Measurements from ENCODE around the gene ANKLE2.

Gene ANKLE2

DNA sequence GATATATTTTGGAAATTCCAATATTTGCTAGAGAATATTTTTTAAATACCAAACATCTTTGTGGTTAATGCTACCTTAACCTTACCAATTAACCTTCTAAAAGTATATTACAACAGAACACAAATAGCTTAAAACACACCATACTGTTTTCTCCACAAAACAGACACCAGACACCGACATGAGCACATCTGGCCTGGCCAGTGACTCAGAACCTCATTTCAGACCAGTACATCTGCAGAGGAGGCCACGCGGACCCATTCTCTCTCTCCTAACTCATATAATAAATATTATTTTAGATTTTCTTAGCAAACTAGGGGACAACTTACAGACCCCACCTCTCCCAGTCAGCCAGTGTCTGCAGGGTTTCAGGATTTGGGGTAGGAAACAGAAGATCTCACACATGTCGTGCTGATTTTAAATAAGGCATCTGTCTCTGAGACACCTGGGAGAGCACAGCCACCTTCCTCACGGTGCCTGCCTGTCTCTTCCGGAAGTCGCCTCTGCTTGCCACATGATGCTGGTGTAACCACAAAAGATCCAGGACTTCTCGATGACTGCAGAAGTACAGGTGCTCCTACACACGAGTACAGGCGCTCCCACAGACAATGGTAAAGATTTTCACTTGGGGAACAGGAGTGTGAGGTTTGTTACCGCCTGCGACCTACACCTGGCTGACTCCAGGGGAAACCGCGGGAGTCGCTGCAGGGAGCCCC, 9.7 kb upstream of the ANKLE2 start:
- no peaks in the 10 kb centered on the region for H3K4me1 ChIP-seq (ENCODE audit: control insufficient read depth in 1 of 2, insufficient read depth in 2 of 2, low read length in 2 of 2)
- no peak overlapping the region for H2AFZ ChIP-seq (ENCODE audit: insufficient read depth, low read length, poor library complexity)
- no peak overlapping the region for H3K27ac ChIP-seq (ENCODE audit: low read depth, low read length)
- H3K4ac ChIP-seq (ENCODE audit: low read depth, low read length): no peak overlapping the region
- H2AK5ac ChIP-seq (ENCODE audit: low read length): no peak overlapping the region
- no peak overlapping the region for H4K12ac ChIP-seq (ENCODE audit: low read depth, low read length)
- H4K8ac ChIP-seq (ENCODE audit: low read depth, low read length): no peak overlapping the region
- no peak for DNase-seq
- no peak overlapping the region for H3K14ac ChIP-seq (ENCODE audit: low read length)
- no peak overlapping the region for H2BK5ac ChIP-seq (ENCODE audit: low read depth, low read length, poor library complexity)
- H3K23ac ChIP-seq (ENCODE audit: low read length): no peak overlapping the region
- no peaks in the 10 kb centered on the region for H3K79me2 ChIP-seq (ENCODE audit: control insufficient read depth, insufficient read depth, low read length, poor library complexity)
- peaks cover 54 to 70% of the 10 kb centered on the region in 2 experiments for H3K36me3 ChIP-seq (ENCODE audit: control insufficient read depth in 1 of 2, insufficient read depth in 2 of 2, low read length in 2 of 2)
- no peak overlapping the region for H3K4me2 ChIP-seq (ENCODE audit: low read length)
- H3K9ac ChIP-seq (ENCODE audit: low read length): no peak overlapping the region
- H2BK120ac ChIP-seq (ENCODE audit: insufficient read depth, low read length, poor library complexity): no peak overlapping the region
- no peak overlapping the region for H4K91ac ChIP-seq (ENCODE audit: low read depth, low read length)
- H3K79me1 ChIP-seq (ENCODE audit: low read length): no peaks in the 10 kb centered on the region
- H3K18ac ChIP-seq (ENCODE audit: low read length): no peak overlapping the region
- no peak overlapping the region for H3K4me3 ChIP-seq (ENCODE audit: low read depth, low read length)
- no peaks in the 10 kb centered on the region for H3K27me3 ChIP-seq (ENCODE audit: insufficient read depth, low read length)
- H3K9me3 ChIP-seq (ENCODE audit: insufficient read depth, low read depth, low read length): peaks cover 4% of the 10 kb centered on the region
- no CpG with 5 or more reads among the region's 15 CpGs for WGBS (ENCODE audit: extremely low coverage, insufficient coverage, insufficient read length)
- H2BK12ac ChIP-seq (ENCODE audit: low read length): no peak overlapping the region

DNA sequence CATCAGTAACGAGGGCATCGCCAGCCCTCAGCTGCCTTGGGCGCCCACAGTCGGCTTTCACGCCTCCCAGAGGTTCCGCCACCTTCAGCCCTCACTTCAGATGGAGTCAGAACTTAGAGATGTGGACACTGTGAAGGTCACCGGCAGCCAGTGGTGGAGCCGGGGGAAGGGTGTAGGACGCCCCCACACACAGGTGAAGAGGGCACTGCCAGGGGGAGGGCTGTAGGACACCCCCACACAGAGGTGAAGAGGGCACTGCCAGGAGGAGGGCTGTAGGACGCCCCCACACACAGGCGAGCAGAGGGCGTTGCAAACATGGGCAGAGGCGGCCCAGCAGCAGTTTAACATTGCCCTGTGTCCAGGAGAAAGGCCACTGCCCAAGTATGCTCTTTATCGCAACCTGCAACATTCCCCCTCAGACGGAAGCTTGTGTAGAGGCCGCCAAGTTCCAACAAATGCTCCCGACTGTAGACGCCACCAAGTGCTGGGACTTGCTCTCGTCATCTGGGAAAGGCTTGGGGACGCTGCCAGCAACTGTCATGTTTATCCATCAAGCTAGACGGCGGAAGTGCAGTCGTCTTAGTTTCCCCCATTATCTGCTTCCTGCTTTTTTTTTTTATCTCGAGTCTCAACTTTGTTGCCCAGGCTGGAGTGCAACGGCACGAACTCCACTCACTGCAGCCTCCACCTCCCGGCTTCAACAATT, 4.9 kb upstream of the ANKLE2 start:
- H3K27me3 ChIP-seq (ENCODE audit: insufficient read depth, low read length): no peaks in the 10 kb centered on the region
- no peak overlapping the region for H4K91ac ChIP-seq (ENCODE audit: low read depth, low read length)
- no peak overlapping the region for H4K8ac ChIP-seq (ENCODE audit: low read depth, low read length)
- peaks cover 4% of the 10 kb centered on the region for H3K79me2 ChIP-seq (ENCODE audit: control insufficient read depth, insufficient read depth, low read length, poor library complexity)
- peak in 1 of 2 donors; percentile 46 for DNase-seq
- peak overlapping the region; percentile 24 for H4K12ac ChIP-seq (ENCODE audit: low read depth, low read length)
- no peaks in the 10 kb centered on the region for H3K4me1 ChIP-seq (ENCODE audit: control insufficient read depth in 1 of 2, insufficient read depth in 2 of 2, low read length in 2 of 2)
- H3K36me3 ChIP-seq (ENCODE audit: control insufficient read depth in 1 of 2, insufficient read depth in 2 of 2, low read length in 2 of 2): peaks cover 20 to 24% of the 10 kb centered on the region in 2 experiments
- no peak overlapping the region for H2BK12ac ChIP-seq (ENCODE audit: low read length)
- H3K9me3 ChIP-seq (ENCODE audit: insufficient read depth, low read depth, low read length): no peaks in the 10 kb centered on the region
- no peak overlapping the region for H2AK5ac ChIP-seq (ENCODE audit: low read length)
- H3K79me1 ChIP-seq (ENCODE audit: low read length): peaks cover 5% of the 10 kb centered on the region
- no peak overlapping the region for H3K9ac ChIP-seq (ENCODE audit: low read length)
- H3K23ac ChIP-seq (ENCODE audit: low read length): no peak overlapping the region
- peak overlapping the region; percentile 10 for H2AFZ ChIP-seq (ENCODE audit: insufficient read depth, low read length, poor library complexity)
- no peak overlapping the region for H3K4me2 ChIP-seq (ENCODE audit: low read length)
- H3K18ac ChIP-seq (ENCODE audit: low read length): no peak overlapping the region
- H2BK5ac ChIP-seq (ENCODE audit: low read depth, low read length, poor library complexity): no peak overlapping the region
- no peak overlapping the region for H3K27ac ChIP-seq (ENCODE audit: low read depth, low read length)
- no peak overlapping the region for H2BK120ac ChIP-seq (ENCODE audit: insufficient read depth, low read length, poor library complexity)
- H3K4ac ChIP-seq (ENCODE audit: low read depth, low read length): no peak overlapping the region
- WGBS (ENCODE audit: extremely low coverage, insufficient coverage, insufficient read length): no CpG with 5 or more reads among the region's 27 CpGs
- H3K4me3 ChIP-seq (ENCODE audit: low read depth, low read length): no peak overlapping the region
- H3K14ac ChIP-seq (ENCODE audit: low read length): no peak overlapping the region

DNA sequence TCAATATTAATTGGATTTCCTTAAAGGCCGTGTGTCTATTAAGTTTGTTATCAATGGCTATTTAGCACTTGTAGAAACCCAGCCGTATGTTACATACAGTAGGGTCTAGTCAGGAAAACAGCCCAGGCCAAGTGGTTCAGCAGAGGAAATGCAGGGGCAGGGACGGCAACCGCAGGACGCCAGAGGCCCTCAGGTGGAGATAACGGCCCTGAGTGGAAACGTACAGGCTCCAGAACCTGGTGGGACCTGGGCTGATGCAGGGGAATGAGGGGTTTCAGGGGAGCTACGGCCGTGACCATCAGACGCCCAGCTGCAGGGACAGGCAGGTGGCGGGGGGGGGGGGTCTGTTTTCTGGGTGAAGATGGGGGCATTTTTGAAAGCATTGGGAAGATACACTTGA, 3.7 kb upstream of the ANKLE2 start:
- Histone ChIP-seq H2AK5ac (ENCODE audit: low read length) (no peak overlapping the region), H4K12ac (ENCODE audit: low read depth, low read length) (no peak overlapping the region), H3K4ac (ENCODE audit: low read depth, low read length) (no peak overlapping the region), H2BK12ac (ENCODE audit: low read length) (no peak overlapping the region), H2AFZ (ENCODE audit: insufficient read depth, low read length, poor library complexity) (no peak overlapping the region), H4K91ac (ENCODE audit: low read depth, low read length) (no peak overlapping the region), H4K8ac (ENCODE audit: low read depth, low read length) (no peak overlapping the region), H3K14ac (ENCODE audit: low read length) (no peak overlapping the region), H2BK5ac (ENCODE audit: low read depth, low read length, poor library complexity) (no peak overlapping the region), H3K23ac (ENCODE audit: low read length) (no peak overlapping the region), H3K79me2 (ENCODE audit: control insufficient read depth, insufficient read depth, low read length, poor library complexity) (peaks cover 16% of the 10 kb centered on the region), H2BK120ac (ENCODE audit: insufficient read depth, low read length, poor library complexity) (no peak overlapping the region), H3K27ac (ENCODE audit: low read depth, low read length) (no peak overlapping the region), H3K4me1 (ENCODE audit: control insufficient read depth in 1 of 2, insufficient read depth in 2 of 2, low read length in 2 of 2) (peaks cover 2% of the 10 kb centered on the region in 2 experiments), H3K4me2 (ENCODE audit: low read length) (no peak overlapping the region), H3K4me3 (ENCODE audit: low read depth, low read length) (no peak overlapping the region), H3K79me1 (ENCODE audit: low read length) (peaks cover 16% of the 10 kb centered on the region), H3K27me3 (ENCODE audit: insufficient read depth, low read length) (no peaks in the 10 kb centered on the region), H3K9me3 (ENCODE audit: insufficient read depth, low read depth, low read length) (no peaks in the 10 kb centered on the region), H3K18ac (ENCODE audit: low read length) (no peak overlapping the region), H3K9ac (ENCODE audit: low read length) (no peak overlapping the region), H3K36me3 (ENCODE audit: control insufficient read depth in 1 of 2, insufficient read depth in 2 of 2, low read length in 2 of 2) (peaks cover 15 to 19% of the 10 kb centered on the region in 2 experiments)
- WGBS (ENCODE audit: extremely low coverage, insufficient coverage, insufficient read length): no CpG with 5 or more reads among the region's 11 CpGs
- DNase-seq: no peak

DNA sequence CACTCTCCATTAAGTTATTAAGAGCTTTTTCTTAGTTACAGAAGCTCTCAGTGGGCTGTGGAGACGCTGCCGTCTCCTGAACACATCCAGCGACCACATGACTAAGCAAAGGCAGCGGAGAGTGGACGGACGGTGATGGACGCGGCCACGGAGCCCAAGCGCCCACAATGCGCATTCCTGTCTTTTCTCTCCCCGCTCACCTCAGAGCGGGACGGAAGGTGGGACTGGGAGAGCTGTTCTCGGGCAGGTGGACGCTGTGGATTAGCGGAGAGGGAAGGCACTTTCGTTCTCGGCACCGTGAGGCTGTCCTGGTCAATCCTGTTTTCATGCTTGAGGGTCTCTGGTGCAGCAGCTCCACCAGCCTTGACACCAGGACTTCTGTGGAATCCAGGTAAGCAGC, 2.6 kb upstream of the ANKLE2 start:
- peaks cover 19% of the 10 kb centered on the region for H3K79me1 ChIP-seq (ENCODE audit: low read length)
- no peak overlapping the region for H3K4me3 ChIP-seq (ENCODE audit: low read depth, low read length)
- peaks cover 21% of the 10 kb centered on the region for H3K79me2 ChIP-seq (ENCODE audit: control insufficient read depth, insufficient read depth, low read length, poor library complexity)
- H3K9me3 ChIP-seq (ENCODE audit: insufficient read depth, low read depth, low read length): no peaks in the 10 kb centered on the region
- H3K27me3 ChIP-seq (ENCODE audit: insufficient read depth, low read length): no peaks in the 10 kb centered on the region
- peaks cover 5 to 9% of the 10 kb centered on the region in 2 experiments for H3K36me3 ChIP-seq (ENCODE audit: control insufficient read depth in 1 of 2, insufficient read depth in 2 of 2, low read length in 2 of 2)
- no peak overlapping the region for H2BK120ac ChIP-seq (ENCODE audit: insufficient read depth, low read length, poor library complexity)
- no peak overlapping the region for H3K4me2 ChIP-seq (ENCODE audit: low read length)
- H4K8ac ChIP-seq (ENCODE audit: low read depth, low read length): no peak overlapping the region
- H4K91ac ChIP-seq (ENCODE audit: low read depth, low read length): no peak overlapping the region
- DNase-seq: no peak
- H2AFZ ChIP-seq (ENCODE audit: insufficient read depth, low read length, poor library complexity): no peak overlapping the region
- H2BK5ac ChIP-seq (ENCODE audit: low read depth, low read length, poor library complexity): no peak overlapping the region
- no peak overlapping the region for H4K12ac ChIP-seq (ENCODE audit: low read depth, low read length)
- H3K9ac ChIP-seq (ENCODE audit: low read length): no peak overlapping the region
- no peak overlapping the region for H3K14ac ChIP-seq (ENCODE audit: low read length)
- H2BK12ac ChIP-seq (ENCODE audit: low read length): no peak overlapping the region
- no CpG with 5 or more reads among the region's 20 CpGs for WGBS (ENCODE audit: extremely low coverage, insufficient coverage, insufficient read length)
- no peak overlapping the region for H3K27ac ChIP-seq (ENCODE audit: low read depth, low read length)
- peaks cover 7% of the 10 kb centered on the region in 2 experiments for H3K4me1 ChIP-seq (ENCODE audit: control insufficient read depth in 1 of 2, insufficient read depth in 2 of 2, low read length in 2 of 2)
- H2AK5ac ChIP-seq (ENCODE audit: low read length): no peak overlapping the region
- no peak overlapping the region for H3K4ac ChIP-seq (ENCODE audit: low read depth, low read length)
- no peak overlapping the region for H3K23ac ChIP-seq (ENCODE audit: low read length)
- H3K18ac ChIP-seq (ENCODE audit: low read length): no peak overlapping the region

Data from trophoblast cell (in vitro differentiated cells and primary cell).